Measurements from ENCODE around the gene COL17A1.

The COL17A1 gene

GRCh38 chr10:104109908-104110662, 24.4 kb upstream of the COL17A1 start:
- TF ChIP-seq CTCF (IDR thresholded peaks at IDR 0.05; ENCODE audit: low read depth, low read length), result no peak
- no peak for DNase-seq (ENCODE audit: extremely low read depth, low read depth)

- TF ChIP-seq CTCF (IDR thresholded peaks at IDR 0.05; ENCODE audit: low read depth, low read length), result no peak
- DNase-seq (ENCODE audit: extremely low read depth, low read depth), result no peak
Measured at GRCh38 chr10:104104926-104105325, 19.2 kb upstream of the COL17A1 start.

GRCh38 chr10:104104418-104104817, 18.7 kb upstream of the COL17A1 start:
- TF ChIP-seq CTCF (IDR thresholded peaks at IDR 0.05; ENCODE audit: low read depth, low read length), result no peak
- no peak for DNase-seq (ENCODE audit: extremely low read depth, low read depth)

- DNase-seq (ENCODE audit: extremely low read depth, low read depth), result no peak
- no peak for TF ChIP-seq CTCF (IDR thresholded peaks at IDR 0.05; ENCODE audit: low read depth, low read length)
Measured at GRCh38 chr10:104103956-104104355, 18.3 kb upstream of the COL17A1 start.

GRCh38 chr10:104101902-104102301, 16.2 kb upstream of the COL17A1 start:
- TF ChIP-seq CTCF (IDR thresholded peaks at IDR 0.05; ENCODE audit: low read depth, low read length), result no peak

GRCh38 chr10:104100795-104101194, 15.1 kb upstream of the COL17A1 start:
- DNase-seq (ENCODE audit: extremely low read depth, low read depth), result no peak
- TF ChIP-seq CTCF (IDR thresholded peaks at IDR 0.05; ENCODE audit: low read depth, low read length), result no peak

More at GRCh38 chr10:104101902-104102301, 16.2 kb upstream of the COL17A1 start:
- no peak for DNase-seq (ENCODE audit: extremely low read depth, low read depth)

- TF ChIP-seq CTCF (IDR thresholded peaks at IDR 0.05; ENCODE audit: low read depth, low read length), result no peak
- no peak for DNase-seq (ENCODE audit: extremely low read depth, low read depth)
Measured at GRCh38 chr10:104099941-104100340, 14.3 kb upstream of the COL17A1 start.

All from AG09319 (cell line).